SK-N-SH treated with all-trans-retinoic acid at 6 μM for 48 hours (cell line): ENCODE results near the gene PLCB1.

Source experiments
- ARNTL ChIP-seq: fragments of 450-650 bp; formaldehyde crosslinking; IDR thresholded peaks from 2 replicates; pipeline ENCODE4 v1.5.0; 2020; ENCODE audit warnings: low read depth, mild to moderate bottlenecking, moderate library complexity, borderline replicate concordance
- CSDC2 ChIP-seq: fragments of 250-450 bp; sonication (Bioruptor Pico); IDR thresholded peaks from 2 replicates; pipeline ENCODE4 v1.5.0; 2020; ENCODE audit warnings: mild to moderate bottlenecking, moderate library complexity
- ISL1 ChIP-seq: fragments of 250-450 bp; sonication (Bioruptor Pico); IDR thresholded peaks from 2 replicates; pipeline ENCODE4 v2.1.2; 2022; ENCODE audit warnings: mild to moderate bottlenecking, moderate library complexity
- PPARA ChIP-seq: fragments of 250-450 bp; sonication (Bioruptor Pico); IDR thresholded peaks from 2 replicates; pipeline ENCODE4 v1.5.0; 2020; ENCODE audit warnings: mild to moderate bottlenecking, borderline replicate concordance
- RARB ChIP-seq: fragments of 250-450 bp; sonication (Bioruptor Pico); IDR thresholded peaks from 2 replicates; pipeline ENCODE4 v1.8.0; 2021; ENCODE audit warnings: mild to moderate bottlenecking, moderate library complexity
- SNAI2 ChIP-seq: fragments of 250-450 bp; sonication (Bioruptor Pico); IDR thresholded peaks from 2 replicates; pipeline ENCODE4 v1.5.0; 2020; ENCODE audit warnings: mild to moderate bottlenecking, moderate library complexity
- TOX ChIP-seq: fragments of 250-450 bp; sonication (Bioruptor Pico); IDR thresholded peaks from 2 replicates; pipeline ENCODE4 v1.8.0; 2021; ENCODE audit warnings: mild to moderate bottlenecking, moderate library complexity, borderline replicate concordance
- ZFP3 ChIP-seq: fragments of 250-450 bp; sonication (Bioruptor Pico); IDR thresholded peaks from 2 replicates; pipeline ENCODE4 v1.5.0; 2020; ENCODE audit warnings: mild to moderate bottlenecking, moderate library complexity
- ZFP30 ChIP-seq: fragments of 450-650 bp; formaldehyde crosslinking; IDR thresholded peaks from 2 replicates; pipeline ENCODE4 v1.5.0; 2022; ENCODE audit warnings: mild to moderate bottlenecking, moderate library complexity
- ZNF565 ChIP-seq: fragments of 450-650 bp; formaldehyde crosslinking; conservative IDR thresholded peaks from 2 replicates; pipeline ENCODE4 v1.5.0; 2020; ENCODE audit warnings: low read depth, mild to moderate bottlenecking, moderate library complexity
- TF ChIP-seq, protein P1 (sequence below): fragments of 250-450 bp; sonication (Bioruptor Pico); IDR thresholded peaks from 2 replicates; pipeline ENCODE4 v1.8.0; 2020; ENCODE audit warnings: mild to moderate bottlenecking, moderate library complexity, borderline replicate concordance
- TF ChIP-seq, protein P2 (sequence below): fragments of 250-450 bp; sonication (Bioruptor Pico); IDR thresholded peaks from 2 replicates; pipeline ENCODE4 v1.8.0; 2021; ENCODE audit warnings: low read depth, mild to moderate bottlenecking, moderate library complexity, borderline replicate concordance
- TF ChIP-seq, protein P3 (sequence below): fragments of 250-450 bp; sonication (Bioruptor Pico); IDR thresholded peaks from 2 replicates; pipeline ENCODE4 v1.5.1; 2020; ENCODE audit warnings: low read depth, mild to moderate bottlenecking, moderate library complexity
- TF ChIP-seq, protein P4 (sequence below): fragments of 250-450 bp; sonication (Bioruptor Pico); IDR thresholded peaks from 2 replicates; pipeline ENCODE4 v1.5.1; 2021; ENCODE audit warnings: mild to moderate bottlenecking, moderate library complexity

DNA sequence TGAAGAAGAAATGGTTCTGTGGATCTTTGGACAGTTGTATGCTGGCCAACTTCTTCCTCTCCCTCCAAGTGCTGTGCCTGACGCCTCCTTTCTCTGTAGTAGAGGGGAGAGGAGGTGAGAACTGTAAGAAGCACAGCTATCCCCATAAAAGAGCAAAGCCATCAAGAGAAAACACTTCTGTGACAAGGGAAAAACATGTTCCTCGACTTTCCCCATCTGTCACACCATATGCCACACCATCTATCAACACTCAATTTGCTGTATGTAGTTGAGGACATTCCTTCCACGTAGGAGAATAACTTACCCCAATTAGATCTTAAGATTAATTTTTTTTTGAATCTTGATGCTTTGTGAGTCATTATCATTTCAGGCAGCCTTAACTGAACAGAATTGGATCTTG lies 780.7 kb downstream of the PLCB1 start:
- no peak for TF ChIP-seq CSDC2 (CRISPR knock-in tag)
- TF ChIP-seq, protein P1, sequence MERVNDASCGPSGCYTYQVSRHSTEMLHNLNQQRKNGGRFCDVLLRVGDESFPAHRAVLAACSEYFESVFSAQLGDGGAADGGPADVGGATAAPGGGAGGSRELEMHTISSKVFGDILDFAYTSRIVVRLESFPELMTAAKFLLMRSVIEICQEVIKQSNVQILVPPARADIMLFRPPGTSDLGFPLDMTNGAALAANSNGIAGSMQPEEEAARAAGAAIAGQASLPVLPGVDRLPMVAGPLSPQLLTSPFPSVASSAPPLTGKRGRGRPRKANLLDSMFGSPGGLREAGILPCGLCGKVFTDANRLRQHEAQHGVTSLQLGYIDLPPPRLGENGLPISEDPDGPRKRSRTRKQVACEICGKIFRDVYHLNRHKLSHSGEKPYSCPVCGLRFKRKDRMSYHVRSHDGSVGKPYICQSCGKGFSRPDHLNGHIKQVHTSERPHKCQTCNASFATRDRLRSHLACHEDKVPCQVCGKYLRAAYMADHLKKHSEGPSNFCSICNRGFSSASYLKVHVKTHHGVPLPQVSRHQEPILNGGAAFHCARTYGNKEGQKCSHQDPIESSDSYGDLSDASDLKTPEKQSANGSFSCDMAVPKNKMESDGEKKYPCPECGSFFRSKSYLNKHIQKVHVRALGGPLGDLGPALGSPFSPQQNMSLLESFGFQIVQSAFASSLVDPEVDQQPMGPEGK, result no peak
- TF ChIP-seq TOX (CRISPR knock-in tag), result no peak
- TF ChIP-seq, protein P2, sequence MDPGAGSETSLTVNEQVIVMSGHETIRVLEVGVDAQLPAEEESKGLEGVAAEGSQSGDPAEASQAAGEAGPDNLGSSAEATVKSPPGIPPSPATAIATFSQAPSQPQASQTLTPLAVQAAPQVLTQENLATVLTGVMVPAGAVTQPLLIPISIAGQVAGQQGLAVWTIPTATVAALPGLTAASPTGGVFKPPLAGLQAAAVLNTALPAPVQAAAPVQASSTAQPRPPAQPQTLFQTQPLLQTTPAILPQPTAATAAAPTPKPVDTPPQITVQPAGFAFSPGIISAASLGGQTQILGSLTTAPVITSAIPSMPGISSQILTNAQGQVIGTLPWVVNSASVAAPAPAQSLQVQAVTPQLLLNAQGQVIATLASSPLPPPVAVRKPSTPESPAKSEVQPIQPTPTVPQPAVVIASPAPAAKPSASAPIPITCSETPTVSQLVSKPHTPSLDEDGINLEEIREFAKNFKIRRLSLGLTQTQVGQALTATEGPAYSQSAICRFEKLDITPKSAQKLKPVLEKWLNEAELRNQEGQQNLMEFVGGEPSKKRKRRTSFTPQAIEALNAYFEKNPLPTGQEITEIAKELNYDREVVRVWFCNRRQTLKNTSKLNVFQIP, result no peak
- TF ChIP-seq ISL1 (CRISPR knock-in tag), result no peak
- TF ChIP-seq, protein P3, sequence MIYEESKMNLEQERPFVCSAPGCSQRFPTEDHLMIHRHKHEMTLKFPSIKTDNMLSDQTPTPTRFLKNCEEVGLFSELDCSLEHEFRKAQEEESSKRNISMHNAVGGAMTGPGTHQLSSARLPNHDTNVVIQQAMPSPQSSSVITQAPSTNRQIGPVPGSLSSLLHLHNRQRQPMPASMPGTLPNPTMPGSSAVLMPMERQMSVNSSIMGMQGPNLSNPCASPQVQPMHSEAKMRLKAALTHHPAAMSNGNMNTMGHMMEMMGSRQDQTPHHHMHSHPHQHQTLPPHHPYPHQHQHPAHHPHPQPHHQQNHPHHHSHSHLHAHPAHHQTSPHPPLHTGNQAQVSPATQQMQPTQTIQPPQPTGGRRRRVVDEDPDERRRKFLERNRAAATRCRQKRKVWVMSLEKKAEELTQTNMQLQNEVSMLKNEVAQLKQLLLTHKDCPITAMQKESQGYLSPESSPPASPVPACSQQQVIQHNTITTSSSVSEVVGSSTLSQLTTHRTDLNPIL (CRISPR knock-in tag), result no peak
- TF ChIP-seq, protein P4, sequence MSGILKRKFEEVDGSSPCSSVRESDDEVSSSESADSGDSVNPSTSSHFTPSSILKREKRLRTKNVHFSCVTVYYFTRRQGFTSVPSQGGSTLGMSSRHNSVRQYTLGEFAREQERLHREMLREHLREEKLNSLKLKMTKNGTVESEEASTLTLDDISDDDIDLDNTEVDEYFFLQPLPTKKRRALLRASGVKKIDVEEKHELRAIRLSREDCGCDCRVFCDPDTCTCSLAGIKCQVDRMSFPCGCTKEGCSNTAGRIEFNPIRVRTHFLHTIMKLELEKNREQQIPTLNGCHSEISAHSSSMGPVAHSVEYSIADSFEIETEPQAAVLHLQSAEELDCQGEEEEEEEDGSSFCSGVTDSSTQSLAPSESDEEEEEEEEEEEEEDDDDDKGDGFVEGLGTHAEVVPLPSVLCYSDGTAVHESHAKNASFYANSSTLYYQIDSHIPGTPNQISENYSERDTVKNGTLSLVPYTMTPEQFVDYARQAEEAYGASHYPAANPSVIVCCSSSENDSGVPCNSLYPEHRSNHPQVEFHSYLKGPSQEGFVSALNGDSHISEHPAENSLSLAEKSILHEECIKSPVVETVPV (CRISPR knock-in tag), result no peak
- no peak for TF ChIP-seq ZFP3 (CRISPR knock-in tag)
- TF ChIP-seq PPARA, result no peak
- TF ChIP-seq RARB (CRISPR knock-in tag), result no peak
- no peak for TF ChIP-seq ZNF565
- no peak for TF ChIP-seq ARNTL
- no peak for TF ChIP-seq ZFP30 (CRISPR knock-in tag)
- no peak for TF ChIP-seq SNAI2 (CRISPR knock-in tag)
